HG03108 (cell line): ENCODE data around the gene CCDC40.

Source experiments
- ATAC-seq: cut with Tn5 transposase; IDR thresholded peaks from one replicate; pipeline ENCODE4 v1.9.1; 2021; ENCODE audit warnings: moderate library complexity; ENCODE audit not compliant: unreplicated experiment

Gene CCDC40

GRCh38 chr17:80018917-80019651 lies 17.4 kb upstream of the CCDC40 start:
- no peak for ATAC-seq

GRCh38 chr17:80021600-80021999 lies 14.8 kb upstream of the CCDC40 start:
- ATAC-seq = no peak

GRCh38 chr17:80023481-80024205 lies 12.8 kb upstream of the CCDC40 start:
- no peak for ATAC-seq

- ATAC-seq = no peak
Measured at GRCh38 chr17:80024206-80024972, 12.1 kb upstream of the CCDC40 start.

GRCh38 chr17:80025140-80025539 lies 11.3 kb upstream of the CCDC40 start:
- no peak for ATAC-seq

GRCh38 chr17:80025796-80026195 lies 10.6 kb upstream of the CCDC40 start:
- no peak for ATAC-seq

- no peak for ATAC-seq
Measured at GRCh38 chr17:80026359-80027042, 9.9 kb upstream of the CCDC40 start.

GRCh38 chr17:80027043-80027435 lies 9.4 kb upstream of the CCDC40 start:
- no peak for ATAC-seq

GRCh38 chr17:80028030-80028429 lies 8.4 kb upstream of the CCDC40 start:
- no peak for ATAC-seq

GRCh38 chr17:80029258-80029974 lies 7.0 kb upstream of the CCDC40 start:
- ATAC-seq = no peak

- no peak for ATAC-seq
Measured at GRCh38 chr17:80030730-80031410, 5.6 kb upstream of the CCDC40 start.

- no peak for ATAC-seq
Measured at GRCh38 chr17:80031691-80032430, 4.6 kb upstream of the CCDC40 start.

GRCh38 chr17:80032614-80033171 lies 3.7 kb upstream of the CCDC40 start:
- no peak for ATAC-seq

- no peak for ATAC-seq
Measured at GRCh38 chr17:80033840-80034239, 2.6 kb upstream of the CCDC40 start.

- no peak for ATAC-seq
Measured at GRCh38 chr17:80034791-80035686, 1.4 kb upstream of the CCDC40 start.

GRCh38 chr17:80035687-80035936 lies 830 bp upstream of the CCDC40 start, which contains the start of gene TBC1D16:
TBC1D16 (minus strand) TSS chr17:80035872; CDS start chr17:80013547, 22,325 bp downstream.
- no peak for ATAC-seq

- no peak for ATAC-seq
Measured at GRCh38 chr17:80036715-80037477, 454 bp downstream of the CCDC40 start.
